ENCODE data around the gene PRL.

The PRL gene

DNA sequence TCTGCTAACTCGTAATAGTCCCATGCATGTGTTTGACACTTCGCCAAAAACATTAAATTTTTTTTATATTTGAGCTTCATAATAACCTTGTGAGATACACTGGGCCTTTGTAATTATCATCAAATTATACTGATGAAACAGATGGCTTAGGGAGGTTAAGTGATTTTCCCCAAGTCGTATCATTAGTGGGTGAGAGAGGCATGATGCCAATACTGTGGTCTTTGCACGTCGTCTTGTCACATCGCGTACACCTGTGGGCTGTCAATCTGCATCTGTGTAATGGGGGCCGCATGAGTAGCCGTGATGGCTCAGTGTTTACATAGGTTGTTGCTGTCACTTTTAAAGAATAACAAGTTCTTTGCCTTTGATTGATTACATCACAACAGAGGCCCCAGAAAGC is 1.7 kb downstream of the PRL start:
- no peak for DNase-seq (ENCODE audit: low spot score)

DNA sequence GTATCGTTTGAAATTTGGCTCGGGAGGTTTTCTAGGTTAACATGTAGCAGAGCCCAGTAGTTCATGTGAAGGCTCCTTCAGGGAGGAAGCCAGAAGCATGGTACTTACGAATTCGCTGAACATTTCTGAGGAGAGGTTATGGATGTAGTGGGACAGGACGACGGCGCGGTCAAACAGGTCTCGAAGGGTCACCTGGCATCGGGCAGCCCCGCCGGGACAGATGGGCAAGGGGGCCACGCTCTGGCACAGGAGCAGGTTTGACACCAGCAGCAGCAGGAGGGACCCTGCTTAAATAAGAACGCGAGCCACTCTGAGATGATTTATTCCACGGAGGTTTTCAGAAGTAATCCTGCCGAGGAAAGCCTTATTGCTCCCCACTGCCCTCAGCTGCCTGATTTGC is 2.5 kb downstream of the PRL start:
- DNase-seq (ENCODE audit: low spot score), result no peak

DNA sequence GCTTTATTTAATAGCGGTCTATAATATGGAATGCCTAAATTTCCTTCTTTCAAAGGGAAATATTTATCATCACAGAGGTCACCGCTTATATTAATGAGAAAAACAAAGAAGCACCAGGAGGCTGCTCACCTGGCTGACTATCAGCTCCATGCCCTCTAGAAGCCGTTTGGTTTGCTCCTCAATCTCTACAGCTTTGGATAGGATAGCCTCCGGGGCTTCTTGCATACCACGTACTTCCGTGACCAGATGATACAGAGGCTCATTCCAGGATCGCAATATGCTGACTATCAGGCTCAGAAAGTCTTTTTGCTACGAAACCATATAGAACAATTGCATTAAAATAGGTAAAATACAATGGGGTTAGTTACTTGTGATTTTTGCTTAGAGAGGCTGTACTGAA is 6.8 kb downstream of the PRL start:
- no peak for DNase-seq (ENCODE audit: low spot score)

GRCh38 chr6:22288721-22289120 is 8.1 kb downstream of the PRL start:
- DNase-seq (ENCODE audit: low spot score), result no peak

DNA sequence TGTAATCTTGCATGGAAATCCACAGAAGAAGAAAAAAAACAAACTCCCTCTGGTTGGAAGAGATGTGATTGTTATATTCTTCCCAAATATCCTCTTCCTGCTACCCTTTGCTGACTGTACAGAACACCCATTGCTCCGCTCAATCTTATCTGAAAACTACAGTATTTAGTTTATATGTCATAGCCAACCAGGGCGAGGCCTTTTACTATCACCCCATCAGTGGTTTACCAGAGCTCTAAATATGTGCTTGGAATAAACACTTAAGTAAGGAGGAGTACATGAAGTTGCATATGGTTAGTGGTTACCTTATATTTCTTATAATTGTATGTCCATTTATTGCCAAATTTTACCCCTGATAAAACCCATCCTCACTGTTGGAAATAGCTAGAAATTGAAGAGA is 12.2 kb downstream of the PRL start:
- no peak for DNase-seq (ENCODE audit: low spot score)

DNA sequence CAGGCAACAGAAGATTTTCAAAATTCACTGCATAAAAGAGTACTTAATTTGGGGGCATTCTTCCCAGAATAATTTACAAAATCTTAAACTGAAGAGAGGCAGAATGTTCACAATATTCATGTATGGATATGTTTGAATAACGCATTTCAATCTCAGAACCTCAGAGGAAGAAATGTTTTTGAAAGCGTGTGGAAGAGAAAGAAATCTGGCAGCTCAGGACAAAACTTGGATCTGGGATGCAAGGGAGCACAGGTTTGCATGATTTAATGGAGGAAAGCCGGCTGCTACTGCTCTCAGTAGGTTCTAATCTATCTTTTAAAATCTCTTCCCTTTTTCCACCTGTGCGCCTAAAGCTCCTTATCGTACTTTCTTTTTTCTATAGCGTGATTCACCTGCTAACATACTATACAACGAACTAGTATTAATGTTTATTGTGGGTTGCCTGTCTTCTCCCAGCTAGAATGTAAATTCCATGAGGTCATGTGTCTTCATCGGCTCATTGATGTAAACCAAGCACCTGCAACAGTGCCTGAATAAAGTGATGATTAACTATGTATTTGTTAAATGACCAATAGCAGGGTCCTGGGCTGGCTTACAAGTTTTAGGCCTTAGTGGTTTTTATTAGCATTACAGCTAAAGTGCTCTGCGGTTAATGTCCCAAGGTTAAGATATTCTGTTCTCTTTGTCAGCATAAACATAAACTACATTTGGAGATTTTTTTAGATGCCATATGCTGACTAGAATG is 15.3 kb downstream of the PRL start:
- DNase-seq (ENCODE audit: low spot score), result no peak

GRCh38 chr6:22279427-22279826 is 17.4 kb downstream of the PRL start:
- no peak for DNase-seq (ENCODE audit: low spot score)

DNA sequence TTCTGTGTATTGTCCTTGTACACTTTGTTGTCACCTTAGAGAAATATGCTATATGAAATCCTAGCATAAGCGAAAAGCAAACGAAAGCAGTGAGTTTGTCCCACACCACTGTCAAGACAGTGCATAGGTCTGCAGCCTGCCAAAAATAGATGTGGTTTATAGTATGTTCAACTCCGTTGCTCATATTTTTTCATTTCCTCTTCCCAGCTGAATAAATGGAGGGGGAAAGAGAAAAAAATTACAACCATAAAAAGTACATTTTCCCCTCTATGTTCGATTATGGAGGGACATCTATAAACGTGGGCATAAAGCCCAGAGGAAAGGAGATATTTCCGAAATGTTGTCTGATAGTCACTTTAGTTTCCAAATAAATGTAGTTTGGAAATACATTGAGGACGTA is 25.8 kb downstream of the PRL start:
- DNase-seq (ENCODE audit: low spot score), result no peak

DNA sequence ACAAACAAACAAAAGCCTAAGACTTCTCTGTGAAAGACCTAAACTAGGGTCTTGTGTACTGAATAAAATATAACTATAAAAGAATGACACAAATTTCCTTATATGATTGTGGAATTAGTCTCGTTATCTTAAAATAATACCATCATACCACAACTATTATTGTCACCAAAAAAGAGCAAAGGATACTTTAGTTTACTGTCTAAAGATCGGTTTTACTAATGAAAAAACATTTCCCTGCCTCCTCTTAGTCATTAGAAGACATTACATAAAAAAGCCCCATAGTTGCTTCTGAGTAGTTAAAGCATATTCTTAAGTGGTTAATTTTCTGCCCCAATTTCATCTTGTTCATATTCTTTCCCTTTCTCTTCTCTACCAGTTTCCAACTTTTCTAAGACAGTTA is 33.1 kb downstream of the PRL start:
- DNase-seq (ENCODE audit: low spot score), result no peak

- no peak for DNase-seq (ENCODE audit: low spot score)
Measured at GRCh38 chr6:22254886-22255285, 42.0 kb downstream of the PRL start.

DNA sequence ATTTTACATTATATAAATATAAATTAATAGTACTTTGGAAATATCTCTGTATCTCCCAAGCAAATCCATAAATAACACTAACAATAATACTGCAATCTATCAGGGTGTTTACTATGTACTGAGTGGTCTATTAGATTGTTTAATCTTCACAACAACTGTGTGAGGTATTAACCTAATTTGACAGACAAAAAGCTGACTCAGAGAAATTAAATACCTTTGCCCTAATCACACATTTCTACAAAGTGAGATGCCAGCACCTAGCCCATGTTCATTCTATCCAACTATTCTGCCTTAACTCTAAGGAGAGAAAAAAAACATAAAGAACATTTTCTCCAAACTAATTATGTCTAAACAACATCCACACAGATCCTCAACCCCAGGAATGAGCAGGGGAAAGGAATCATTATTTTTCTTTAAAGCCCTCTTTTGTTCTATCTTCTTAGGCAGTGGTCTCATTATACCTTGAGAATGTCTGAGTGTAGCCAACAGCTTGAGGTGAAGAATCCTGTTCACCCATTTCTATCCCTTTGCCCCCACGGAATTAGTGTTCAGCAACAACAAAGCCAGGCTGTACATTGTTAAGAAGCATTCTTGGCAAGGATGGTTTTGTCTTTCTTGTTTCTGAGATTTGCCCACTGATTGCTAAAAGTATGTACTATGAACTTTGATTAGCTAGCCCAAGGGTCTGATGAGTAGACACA is 42.7 kb downstream of the PRL start:
- no peak for DNase-seq (ENCODE audit: low spot score)

GRCh38 chr6:22251348-22251747 is 45.5 kb downstream of the PRL start:
- DNase-seq (ENCODE audit: low spot score), result no peak

- DNase-seq (ENCODE audit: low spot score), result no peak
Measured at GRCh38 chr6:22250486-22250885, 46.4 kb downstream of the PRL start.

- no peak for DNase-seq (ENCODE audit: low spot score)
Measured at GRCh38 chr6:22249711-22250350, 47.0 kb downstream of the PRL start.

DNA sequence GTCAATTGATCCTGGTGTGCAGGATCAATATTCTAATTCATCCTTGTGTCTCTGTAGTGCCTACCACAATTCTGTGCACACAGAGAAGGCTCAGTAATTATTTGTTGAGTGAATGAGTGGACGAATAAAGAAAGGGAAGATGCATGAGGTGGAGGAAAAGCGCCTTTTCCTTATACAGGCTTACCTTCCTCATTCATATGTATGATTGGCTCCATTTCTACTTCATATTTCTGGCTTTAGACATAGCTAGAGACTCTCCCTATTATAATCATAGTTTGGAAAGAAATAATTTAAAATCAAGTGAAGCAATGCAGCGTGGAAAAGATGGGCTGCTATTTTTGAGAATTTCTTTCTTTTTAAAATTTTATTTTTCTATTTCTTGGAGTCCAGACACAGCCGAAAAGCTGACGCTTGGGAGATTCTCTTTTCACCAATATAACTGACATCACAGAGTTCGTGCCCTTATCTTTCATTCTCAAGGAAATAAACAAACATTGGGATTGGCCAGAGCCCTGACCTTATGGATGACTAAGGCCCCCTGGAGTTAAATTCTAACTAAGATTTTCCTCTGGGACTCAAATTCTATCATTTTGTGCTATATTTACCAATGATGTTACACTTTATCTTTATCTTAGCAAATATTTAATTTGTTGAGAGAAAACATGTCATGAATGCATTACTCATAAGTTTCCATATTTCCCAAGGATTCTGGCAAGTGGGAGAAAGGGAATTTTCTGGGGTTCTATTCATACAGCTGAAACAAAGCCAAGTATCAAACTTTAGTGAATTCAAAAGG is 48.1 kb downstream of the PRL start:
- DNase-seq (ENCODE audit: low spot score), result no peak

GRCh38 chr6:22247916-22248482 is 48.8 kb downstream of the PRL start:
- DNase-seq (ENCODE audit: low spot score), result no peak

GRCh38 chr6:22240025-22240424 is 56.8 kb downstream of the PRL start:
- no peak for DNase-seq (ENCODE audit: low spot score)

DNA sequence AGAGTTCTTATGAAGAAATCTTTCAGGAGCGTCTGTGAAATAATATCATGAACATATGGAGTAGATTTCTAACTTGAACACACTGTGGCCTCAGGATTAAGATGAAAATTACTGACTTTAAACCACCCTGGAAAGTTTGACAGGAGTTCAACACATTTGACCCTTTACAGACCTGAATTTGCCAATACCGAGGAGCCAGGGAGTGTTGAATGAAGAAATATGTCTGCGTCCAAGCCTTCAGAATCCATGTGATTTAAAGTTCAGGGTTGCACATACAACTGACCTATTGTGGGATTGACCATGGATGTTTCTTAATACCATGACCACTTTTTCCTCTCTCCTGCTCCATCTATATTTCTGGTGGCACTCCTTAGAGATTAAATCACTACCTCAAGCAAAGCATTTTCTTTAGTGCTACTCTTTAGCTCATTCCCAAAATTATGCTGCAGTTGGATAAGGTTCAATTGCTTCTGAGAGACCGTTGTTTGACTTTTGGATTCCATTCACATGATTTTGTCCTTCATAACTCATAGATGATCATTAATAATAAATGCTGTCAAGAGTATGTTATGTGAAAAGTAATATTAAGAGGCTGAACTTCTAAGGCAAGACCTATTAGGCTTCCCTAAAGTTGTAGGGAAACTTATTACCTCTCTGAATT is 57.4 kb downstream of the PRL start:
- DNase-seq (ENCODE audit: low spot score), result no peak

- DNase-seq (ENCODE audit: low spot score), result no peak
Measured at GRCh38 chr6:22238861-22239260, 58.0 kb downstream of the PRL start.

DNA sequence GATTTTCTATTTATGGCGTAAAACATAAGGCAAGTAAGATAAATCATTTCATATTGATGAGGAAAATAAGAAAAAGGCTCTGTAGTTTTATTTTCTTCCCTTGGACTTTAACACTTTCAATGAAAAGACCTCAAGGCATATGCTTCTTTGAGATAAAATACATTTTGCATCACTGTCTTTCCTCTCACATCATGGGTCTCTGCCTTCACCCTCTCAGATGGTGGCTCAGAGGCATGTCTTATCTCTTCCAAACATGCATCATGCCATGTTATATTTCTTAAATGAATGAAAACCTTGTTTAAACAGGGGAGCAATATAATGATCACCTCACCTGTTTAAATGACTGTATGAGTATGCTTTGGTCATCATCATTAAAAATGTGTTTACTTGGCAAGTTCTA is 59.3 kb downstream of the PRL start:
- DNase-seq (ENCODE audit: low spot score), result no peak

Data from SK-N-DZ (cell line).